Erythroblast (primary cell): ENCODE results near the gene KAZN.

Experiments
- DNase-seq, 2 experiments: peaks; one replicate each; lab custom pipeline; 2025; lab: John Stamatoyannopoulos, UW
- GATA1 ChIP-seq: IDR thresholded peaks from 2 replicates; pipeline ENCODE4 v1.6.1; 2011; ENCODE audit warnings: low read depth, mild to moderate bottlenecking, control low read depth, low read length, moderate library complexity
- POLR2A ChIP-seq: IDR thresholded peaks from 2 replicates; pipeline ENCODE4 v1.6.1; 2011; ENCODE audit warnings: mild to moderate bottlenecking, low read length

KAZN gene

GRCh38 chr1:14889825-14890440 lies 291.4 kb downstream of the KAZN start:
- TF ChIP-seq POLR2A (no peak), GATA1 (no peak)
- DNase-seq = no peak

- TF ChIP-seq GATA1 (no peak), POLR2A (no peak)
- no peak for DNase-seq
These were observed 293.5 kb downstream of the KAZN start for GRCh38 chr1:14891991-14892390.

DNA sequence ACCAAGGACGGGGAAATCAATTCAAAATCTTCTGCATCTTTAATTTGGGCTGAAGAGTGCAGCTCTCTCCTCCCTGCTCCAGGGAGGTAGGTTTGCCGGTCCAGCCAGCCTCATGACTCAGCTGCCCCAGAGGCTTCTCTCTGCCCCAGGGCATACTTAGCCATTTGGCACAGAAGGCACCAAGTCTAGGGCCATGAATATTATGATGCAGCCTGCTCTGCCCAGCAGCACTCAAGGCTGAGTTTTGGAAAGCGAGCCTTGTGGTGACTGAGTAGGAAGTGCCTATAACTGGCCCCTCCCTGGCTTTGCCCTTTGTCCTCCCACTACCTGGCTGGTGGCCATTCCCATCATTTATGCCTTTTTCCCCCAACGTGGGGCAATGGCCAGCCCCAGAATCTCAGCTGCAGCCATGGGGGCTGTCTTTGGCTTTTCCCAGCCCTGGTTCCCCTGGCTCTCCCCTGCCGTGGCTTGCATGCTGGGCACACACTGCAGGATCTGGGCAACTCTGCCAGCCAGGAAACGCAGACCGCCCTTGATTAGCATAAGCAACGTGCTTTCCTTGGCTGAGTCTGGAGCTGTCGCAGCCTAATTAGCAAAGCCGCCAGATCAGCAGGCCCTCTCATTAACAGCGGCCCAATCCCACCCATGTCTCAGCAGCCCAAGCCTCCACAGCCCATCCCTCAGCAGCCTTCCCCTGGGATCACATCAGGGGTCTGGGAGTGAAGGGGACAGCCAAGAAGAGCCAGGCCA lies 296.5 kb downstream of the KAZN start:
- DNase-seq = no peak
- TF ChIP-seq POLR2A (no peak), GATA1 (no peak)

GRCh38 chr1:14895727-14896126 lies 297.2 kb downstream of the KAZN start:
- DNase-seq = no peak
- TF ChIP-seq GATA1 (no peak), POLR2A (no peak)

GRCh38 chr1:14896381-14897079 lies 298.0 kb downstream of the KAZN start:
- no peak for DNase-seq
- TF ChIP-seq POLR2A (no peak), GATA1 (no peak)

DNA sequence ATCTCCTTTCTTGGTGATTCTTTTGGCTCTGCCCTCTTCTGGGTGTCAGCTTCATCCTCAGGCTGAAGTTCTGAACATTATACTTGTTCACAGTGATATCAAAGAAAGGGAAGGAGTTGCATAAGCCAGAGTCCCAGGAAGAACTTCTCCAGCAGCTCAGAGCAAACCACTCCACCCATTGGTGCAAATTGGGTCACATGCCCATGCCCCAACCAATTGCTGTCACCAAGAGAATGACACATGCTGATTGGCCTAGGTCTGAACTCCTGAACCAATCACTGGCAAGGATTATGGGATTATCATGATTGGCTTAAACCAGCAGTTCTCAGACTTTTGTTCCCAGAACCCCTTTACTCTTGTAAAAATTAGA lies 298.6 kb downstream of the KAZN start:
- no peak for TF ChIP-seq GATA1
- TF ChIP-seq POLR2A = no peak
- peak; percentile 8 to 22 for DNase-seq

DNA sequence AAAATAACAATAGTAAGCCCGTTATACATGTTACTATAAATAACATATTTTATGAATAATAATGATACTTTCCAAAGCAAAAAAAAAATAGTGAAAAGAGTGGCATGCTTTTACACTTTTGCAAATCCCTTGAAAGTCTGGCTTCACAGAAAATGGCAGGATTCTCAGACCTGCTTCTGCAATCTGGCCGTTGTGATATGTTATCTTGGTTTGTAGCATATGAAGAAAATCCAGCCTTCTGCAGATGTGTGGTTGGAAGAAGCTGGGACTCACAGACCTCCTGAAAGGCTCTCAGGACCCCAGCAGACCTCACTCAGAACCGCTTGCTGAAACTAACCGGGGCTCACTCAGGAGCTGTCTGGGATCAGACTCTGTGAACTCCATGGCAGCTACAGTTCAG lies 299.1 kb downstream of the KAZN start:
- no peak for DNase-seq
- no peak for TF ChIP-seq POLR2A

DNA sequence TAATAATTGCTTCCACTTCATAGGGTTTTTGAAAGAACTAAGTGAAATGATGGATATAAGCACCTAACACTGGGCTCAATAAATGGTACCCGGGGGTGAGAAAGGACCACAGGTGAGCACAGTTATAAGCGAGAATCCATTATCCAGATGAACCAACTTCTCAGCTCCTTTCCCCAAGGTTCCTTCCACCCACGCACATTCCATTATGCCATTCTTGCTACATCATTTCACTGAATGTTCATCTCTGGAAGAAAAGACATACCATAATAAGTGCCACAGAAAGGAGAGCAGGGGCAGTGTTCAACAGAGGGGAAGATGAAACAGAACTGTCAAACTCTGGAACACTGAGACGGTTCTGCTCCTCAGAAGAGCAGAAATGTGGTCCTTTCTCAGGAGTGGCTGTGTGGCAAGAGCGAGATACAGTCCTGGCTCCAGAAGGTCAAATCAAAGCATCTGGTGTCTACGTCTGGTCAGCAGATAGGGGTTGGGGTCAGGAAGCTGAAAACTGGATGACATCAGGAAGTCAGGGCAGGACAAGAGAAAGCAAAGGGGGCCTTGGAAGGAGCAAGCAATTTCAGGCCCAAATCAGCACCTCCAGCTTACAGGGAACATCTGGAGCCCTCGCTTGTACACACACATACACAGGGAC lies 299.6 kb downstream of the KAZN start:
- no peak for DNase-seq

DNA sequence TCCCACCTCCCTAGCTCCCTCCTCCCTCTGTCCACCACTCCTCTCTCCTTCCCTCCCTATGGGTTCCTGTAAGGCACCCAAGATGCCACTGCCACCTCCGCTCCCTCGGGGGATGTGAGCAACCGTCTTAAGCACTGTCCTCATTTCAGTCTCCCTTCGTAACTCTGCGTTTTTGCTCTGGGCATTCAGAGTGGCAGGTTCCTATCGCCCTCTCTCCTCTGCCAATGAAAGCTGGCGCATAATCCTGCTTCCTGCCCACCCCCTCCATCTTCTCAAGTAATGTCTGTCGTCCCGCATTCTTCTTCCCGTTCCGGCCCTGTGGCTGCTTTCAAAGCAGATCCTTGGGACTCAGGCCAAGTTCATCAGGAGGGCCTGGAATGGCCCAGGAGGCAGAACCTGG lies 301.2 kb downstream of the KAZN start:
- DNase-seq = no peak
- TF ChIP-seq POLR2A (no peak), GATA1 (no peak)

More for the DNA sequence above, 299.6 kb downstream of the KAZN start:
- TF ChIP-seq POLR2A (no peak), GATA1 (no peak)

DNA sequence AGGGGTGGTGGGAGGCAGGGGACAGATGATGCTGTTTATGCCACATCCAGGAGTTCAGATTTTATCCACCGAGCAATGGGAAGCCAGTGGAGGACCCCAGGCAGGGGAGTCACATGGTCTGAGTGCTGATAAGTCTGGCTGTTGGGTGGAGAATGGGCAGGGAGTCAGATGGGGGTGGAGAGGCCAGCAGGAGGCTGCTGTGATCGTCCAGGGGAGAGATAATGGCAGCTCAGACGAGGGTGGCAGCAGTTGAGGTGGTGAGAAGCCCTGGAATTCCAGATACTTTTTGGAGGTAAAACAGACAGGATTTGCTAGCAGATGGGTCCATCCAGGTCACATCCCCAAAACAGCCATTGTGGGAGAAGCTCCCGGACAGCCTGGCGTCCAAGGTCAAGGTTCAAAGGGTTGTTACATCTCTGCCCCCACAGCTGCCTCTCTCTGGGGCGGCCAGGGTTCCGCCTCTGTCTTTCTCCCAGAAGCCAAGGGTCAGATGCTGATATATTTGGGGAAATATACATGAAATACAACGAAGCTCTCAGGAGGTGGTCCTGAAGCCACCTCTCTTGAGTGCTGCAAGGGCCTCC lies 303.0 kb downstream of the KAZN start:
- no peak for TF ChIP-seq GATA1
- no peak for TF ChIP-seq POLR2A
- DNase-seq = no peak

- DNase-seq = no peak
- TF ChIP-seq POLR2A = no peak
- no peak for TF ChIP-seq GATA1
These were observed 305.4 kb downstream of the KAZN start for GRCh38 chr1:14903922-14904321.

GRCh38 chr1:14906665-14907064 lies 308.2 kb downstream of the KAZN start:
- TF ChIP-seq POLR2A = no peak
- no peak for TF ChIP-seq GATA1
- DNase-seq = no peak

- no peak for DNase-seq
These were observed 308.9 kb downstream of the KAZN start for GRCh38 chr1:14907416-14907815.

More at GRCh38 chr1:14907416-14907815, 308.9 kb downstream of the KAZN start:
- no peak for TF ChIP-seq POLR2A
- no peak for TF ChIP-seq GATA1
